ENCODE measurements around the gene SMARCA5.

GRCh38 chr4:143531788-143532491 lies 18.4 kb downstream of the SMARCA5 start:
- TF ChIP-seq, protein P1, sequence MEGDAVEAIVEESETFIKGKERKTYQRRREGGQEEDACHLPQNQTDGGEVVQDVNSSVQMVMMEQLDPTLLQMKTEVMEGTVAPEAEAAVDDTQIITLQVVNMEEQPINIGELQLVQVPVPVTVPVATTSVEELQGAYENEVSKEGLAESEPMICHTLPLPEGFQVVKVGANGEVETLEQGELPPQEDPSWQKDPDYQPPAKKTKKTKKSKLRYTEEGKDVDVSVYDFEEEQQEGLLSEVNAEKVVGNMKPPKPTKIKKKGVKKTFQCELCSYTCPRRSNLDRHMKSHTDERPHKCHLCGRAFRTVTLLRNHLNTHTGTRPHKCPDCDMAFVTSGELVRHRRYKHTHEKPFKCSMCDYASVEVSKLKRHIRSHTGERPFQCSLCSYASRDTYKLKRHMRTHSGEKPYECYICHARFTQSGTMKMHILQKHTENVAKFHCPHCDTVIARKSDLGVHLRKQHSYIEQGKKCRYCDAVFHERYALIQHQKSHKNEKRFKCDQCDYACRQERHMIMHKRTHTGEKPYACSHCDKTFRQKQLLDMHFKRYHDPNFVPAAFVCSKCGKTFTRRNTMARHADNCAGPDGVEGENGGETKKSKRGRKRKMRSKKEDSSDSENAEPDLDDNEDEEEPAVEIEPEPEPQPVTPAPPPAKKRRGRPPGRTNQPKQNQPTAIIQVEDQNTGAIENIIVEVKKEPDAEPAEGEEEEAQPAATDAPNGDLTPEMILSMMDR (IDR thresholded peaks at IDR 0.05): no peak
- TF ChIP-seq EP300 (IDR thresholded peaks at IDR 0.05): no peak
- TF ChIP-seq POLR2A (IDR thresholded peaks at IDR 0.05): no peak

Measured in suprapubic skin (tissue), 3 donors.